Mesothelial cell of epicardium (in vitro differentiated cells): ENCODE results near the gene ATP5F1D. TPM values are rescaled to one million over a fixed set of nuclear protein-coding genes. Genes with fewer than 3 reads are reported as not detected.
A peak's percentile ranks its signal among the peaks of the same experiment; 100 is the strongest.

Experiments
- DNase-seq, 2 experiments: peaks; one replicate each; pipeline ENCODE4 v3.0.0; 2021; ENCODE audit warnings: low spot score in 2 of 2; ENCODE audit not compliant: unreplicated experiment in 2 of 2
- H3K27ac Mint-ChIP-seq: 2 replicates; pipeline ENCODE4 v1.8.0; 2021; ENCODE audit warnings: mixed read lengths
- H3K27me3 Mint-ChIP-seq: 2 replicates; pipeline ENCODE4 v1.8.0; 2021; ENCODE audit warnings: low read depth, mixed read lengths
- H3K36me3 Mint-ChIP-seq: 2 replicates; pipeline ENCODE4 v1.8.0; 2021; ENCODE audit warnings: mixed read lengths
- H3K4me1 Mint-ChIP-seq: 2 replicates; pipeline ENCODE4 v1.8.0; 2021; ENCODE audit warnings: mixed read lengths
- H3K4me3 Mint-ChIP-seq: 2 replicates; pipeline ENCODE4 v1.8.0; 2021; ENCODE audit warnings: mild to moderate bottlenecking, moderate library complexity, mixed read lengths
- H3K9me3 Mint-ChIP-seq: 2 replicates; pipeline ENCODE4 v1.8.0; 2021; ENCODE audit warnings: mixed read lengths
- total RNA-seq: library from RNA; stranded (reverse); gene quantifications from 3 replicates; pipeline ENCODE4 v1.2.1, GENCODE V29; 2021
- TF ChIP-seq, protein P1 (sequence below): fragments of 200-600 bp; sonication (generic); IDR thresholded peaks from one replicate; pipeline ENCODE4 v1.5.0; 2021; ENCODE audit warnings: antibody characterized with exemption; ENCODE audit not compliant: unreplicated experiment

The ATP5F1D gene
- total RNA-seq, 1 donor from 2014 or later = 108 TPM

DNA sequence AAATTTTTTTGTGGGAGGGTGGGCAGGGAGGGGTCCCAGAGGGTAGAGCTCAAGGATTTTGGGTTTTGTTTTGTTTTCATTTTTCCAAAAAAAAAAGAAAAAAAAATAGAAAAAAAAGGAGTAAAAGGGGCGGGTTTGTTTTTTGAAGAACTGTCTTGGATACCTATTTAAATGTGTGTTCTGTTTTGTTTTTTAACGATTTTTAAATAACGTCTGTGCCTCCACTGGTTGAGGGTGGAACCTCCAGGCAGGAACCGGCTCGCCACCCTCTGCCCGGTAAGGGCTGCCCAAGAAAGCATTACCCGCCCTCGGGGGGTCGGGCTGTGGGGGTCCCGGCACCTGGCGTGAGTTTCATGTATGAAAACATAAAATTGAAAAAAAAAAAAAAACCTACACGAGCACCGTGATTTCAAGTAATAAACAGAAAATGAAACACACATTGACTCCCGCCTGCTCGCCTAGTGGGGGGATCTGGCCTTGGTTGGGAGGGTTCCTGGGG lies 17.2 kb downstream of the ATP5F1D start:
- H3K4me3 Mint-ChIP-seq = no peak overlapping the region
- peaks cover 7% of the 10 kb centered on the region for H3K36me3 Mint-ChIP-seq
- TF ChIP-seq, protein P1, sequence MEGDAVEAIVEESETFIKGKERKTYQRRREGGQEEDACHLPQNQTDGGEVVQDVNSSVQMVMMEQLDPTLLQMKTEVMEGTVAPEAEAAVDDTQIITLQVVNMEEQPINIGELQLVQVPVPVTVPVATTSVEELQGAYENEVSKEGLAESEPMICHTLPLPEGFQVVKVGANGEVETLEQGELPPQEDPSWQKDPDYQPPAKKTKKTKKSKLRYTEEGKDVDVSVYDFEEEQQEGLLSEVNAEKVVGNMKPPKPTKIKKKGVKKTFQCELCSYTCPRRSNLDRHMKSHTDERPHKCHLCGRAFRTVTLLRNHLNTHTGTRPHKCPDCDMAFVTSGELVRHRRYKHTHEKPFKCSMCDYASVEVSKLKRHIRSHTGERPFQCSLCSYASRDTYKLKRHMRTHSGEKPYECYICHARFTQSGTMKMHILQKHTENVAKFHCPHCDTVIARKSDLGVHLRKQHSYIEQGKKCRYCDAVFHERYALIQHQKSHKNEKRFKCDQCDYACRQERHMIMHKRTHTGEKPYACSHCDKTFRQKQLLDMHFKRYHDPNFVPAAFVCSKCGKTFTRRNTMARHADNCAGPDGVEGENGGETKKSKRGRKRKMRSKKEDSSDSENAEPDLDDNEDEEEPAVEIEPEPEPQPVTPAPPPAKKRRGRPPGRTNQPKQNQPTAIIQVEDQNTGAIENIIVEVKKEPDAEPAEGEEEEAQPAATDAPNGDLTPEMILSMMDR = no peak
- H3K27ac Mint-ChIP-seq = peak overlapping the region; percentile 90
- H3K4me1 Mint-ChIP-seq = peaks cover 33% of the 10 kb centered on the region
- no peaks in the 10 kb centered on the region for H3K9me3 Mint-ChIP-seq
- DNase-seq = no peak
- H3K27me3 Mint-ChIP-seq = no peaks in the 10 kb centered on the region

DNA sequence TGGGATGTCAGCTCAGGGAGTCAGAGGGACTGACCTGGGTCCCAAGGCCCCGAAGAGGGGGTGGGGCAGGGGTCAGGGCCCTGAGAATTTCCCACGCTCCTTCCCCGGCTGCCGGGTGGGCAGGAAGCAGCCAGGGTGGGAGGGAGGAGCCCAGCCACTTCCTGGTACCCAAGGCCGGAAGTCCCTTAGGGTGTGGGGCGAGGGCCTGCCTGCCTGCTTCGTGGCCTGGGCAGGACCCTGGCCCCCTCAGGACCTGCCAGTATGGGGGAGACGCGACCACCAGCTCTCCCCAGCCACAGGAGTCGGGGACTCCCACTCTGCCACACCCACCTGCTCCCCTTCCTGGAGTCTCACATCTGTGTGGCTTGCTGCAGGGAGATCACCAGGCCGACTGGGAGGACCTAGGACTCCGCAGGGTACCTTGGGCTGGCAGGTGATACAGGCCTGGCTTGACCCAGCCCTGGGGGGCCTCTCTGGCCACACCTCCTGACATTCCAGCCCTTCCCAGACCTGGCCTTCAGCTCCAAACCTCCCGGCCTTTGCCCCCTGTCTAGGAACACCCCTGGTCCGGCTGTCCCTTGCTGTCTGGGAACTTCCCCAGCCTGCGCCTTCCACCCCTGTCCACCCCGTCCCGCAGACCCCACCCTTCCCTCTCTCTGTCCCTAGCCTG lies 17.8 kb downstream of the ATP5F1D start:
- peaks cover 7% of the 10 kb centered on the region for H3K36me3 Mint-ChIP-seq
- H3K27me3 Mint-ChIP-seq = no peaks in the 10 kb centered on the region
- no peak for DNase-seq
- no peak overlapping the region for H3K4me3 Mint-ChIP-seq
- peak overlapping the region; percentile 90 for H3K27ac Mint-ChIP-seq
- H3K9me3 Mint-ChIP-seq = no peaks in the 10 kb centered on the region
- H3K4me1 Mint-ChIP-seq = peaks cover 33% of the 10 kb centered on the region
- TF ChIP-seq, protein P1 = no peak

DNA sequence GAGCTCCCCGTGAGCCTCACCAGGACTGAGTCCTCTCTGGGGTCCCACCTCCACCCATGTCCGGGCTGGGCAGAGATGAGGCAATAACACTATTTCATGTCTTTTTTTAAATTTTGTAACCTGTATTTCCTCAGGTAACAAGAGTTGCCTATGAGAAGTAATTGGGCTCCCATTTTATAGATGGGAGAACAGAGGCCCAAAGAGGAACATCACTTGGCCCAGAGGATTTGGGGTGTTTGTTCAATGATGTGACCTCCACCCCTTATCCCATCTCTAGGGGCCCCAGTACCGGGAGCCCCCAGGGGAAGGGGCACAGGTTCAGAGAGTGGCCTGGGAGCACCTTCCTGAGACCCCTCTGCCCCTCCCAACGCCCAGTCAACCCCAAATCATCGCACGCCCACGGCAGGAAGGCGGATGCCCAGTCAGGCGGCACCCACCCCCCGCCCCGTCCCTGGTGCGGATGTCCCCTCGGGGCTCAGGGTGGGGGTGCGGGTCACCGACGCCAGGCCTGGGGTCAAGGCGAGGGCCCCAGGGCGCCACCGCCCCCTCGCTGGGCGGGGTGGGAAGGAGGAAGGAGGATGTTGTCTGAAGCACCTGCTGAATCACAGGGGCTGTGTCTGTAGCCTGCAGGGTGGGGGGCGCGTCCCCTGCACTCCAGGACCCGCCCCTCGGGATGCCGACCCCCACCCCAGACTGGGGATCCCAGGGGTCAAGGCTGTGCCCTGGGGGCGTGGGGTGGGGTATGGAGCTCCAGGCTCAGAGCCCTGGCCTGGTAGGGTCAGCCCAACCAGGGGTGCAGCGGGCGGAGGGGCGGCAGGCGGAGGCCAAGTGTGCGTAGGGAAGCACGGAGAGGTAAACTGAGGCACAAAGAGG lies 18.6 kb downstream of the ATP5F1D start:
- Mint-ChIP-seq H3K27ac (peak overlapping the region; percentile 90), H3K4me1 (peaks cover 34% of the 10 kb centered on the region), H3K36me3 (peaks cover 7% of the 10 kb centered on the region), H3K27me3 (no peaks in the 10 kb centered on the region), H3K9me3 (no peaks in the 10 kb centered on the region), H3K4me3 (peak overlapping the region; percentile 79)
- TF ChIP-seq, protein P1 = no peak
- DNase-seq = no peak

DNA sequence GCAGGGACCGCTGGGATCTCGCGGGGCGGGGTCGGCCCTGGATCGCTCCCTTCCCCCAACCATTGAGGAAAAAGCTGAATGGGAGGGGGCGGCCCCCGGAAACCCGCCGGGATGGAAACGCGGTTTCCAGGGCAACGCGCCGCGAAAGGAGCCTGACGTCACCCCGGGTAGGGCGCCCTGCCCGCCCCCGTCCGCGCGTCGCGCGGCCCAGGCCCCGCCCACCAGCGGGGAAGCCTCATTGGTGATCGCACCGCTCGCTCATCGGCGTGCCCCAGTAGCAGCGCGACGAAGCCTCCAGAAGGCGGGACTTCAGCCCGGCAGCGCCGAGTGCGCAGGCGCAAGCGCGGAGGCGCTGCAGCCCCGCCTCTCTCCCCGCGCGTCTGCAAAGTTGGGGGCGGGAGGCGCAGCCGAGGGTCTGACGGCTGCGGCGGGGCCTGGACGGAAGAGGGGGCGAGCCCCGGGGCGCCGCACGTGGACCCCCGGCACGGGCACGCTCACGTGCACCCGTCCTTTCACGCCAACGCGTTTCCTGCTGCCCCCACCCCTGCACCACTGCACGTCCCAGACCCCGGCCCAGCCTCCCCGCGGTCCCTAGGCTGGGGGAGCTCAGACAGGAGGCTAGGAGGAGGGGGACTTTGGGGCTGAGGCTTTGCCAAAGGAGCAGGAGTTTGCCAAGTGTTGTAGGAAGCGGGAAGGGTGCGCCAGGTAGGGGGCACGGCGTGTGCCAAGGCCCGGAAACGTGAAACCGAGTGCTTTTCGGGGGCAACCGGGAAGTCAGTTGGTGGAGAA lies 19.4 kb downstream of the ATP5F1D start:
- H3K9me3 Mint-ChIP-seq = no peaks in the 10 kb centered on the region
- peaks cover 41% of the 10 kb centered on the region for H3K4me1 Mint-ChIP-seq
- H3K36me3 Mint-ChIP-seq = peaks cover 7% of the 10 kb centered on the region
- DNase-seq = peak; percentile 97 to 98
- peak overlapping the region; percentile 79 for H3K4me3 Mint-ChIP-seq
- TF ChIP-seq, protein P1 = no peak
- H3K27ac Mint-ChIP-seq = peak overlapping the region; percentile 97
- no peaks in the 10 kb centered on the region for H3K27me3 Mint-ChIP-seq

DNA sequence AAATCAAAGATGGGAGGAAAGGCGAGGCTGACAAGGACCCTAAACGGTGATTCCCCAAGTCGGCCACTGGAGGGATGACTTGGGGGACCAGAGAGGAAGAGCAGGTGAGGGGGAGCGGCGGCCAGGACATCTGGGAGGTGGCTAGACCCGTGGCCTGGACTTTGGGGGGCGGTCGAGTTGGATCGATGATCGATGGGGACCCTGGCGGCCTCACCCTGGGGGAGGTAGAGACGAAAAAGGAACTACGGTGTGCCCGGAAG lies 19.9 kb downstream of the ATP5F1D start:
- Mint-ChIP-seq H3K9me3 (no peaks in the 10 kb centered on the region), H3K4me1 (peaks cover 43% of the 10 kb centered on the region), H3K36me3 (peaks cover 7% of the 10 kb centered on the region), H3K4me3 (peak overlapping the region; percentile 79), H3K27me3 (no peaks in the 10 kb centered on the region), H3K27ac (peak overlapping the region; percentile 97)
- TF ChIP-seq, protein P1 = peak; percentile 25
- no peak for DNase-seq
